Activated T-helper 17 cell treated with anti-CD3 and anti-CD28 coated beads, Interleukin-2, amount 50 U/mL, for 72 hours (primary cell): ENCODE measurements around the gene SPDYC. TPM values are rescaled to one million over a fixed set of nuclear protein-coding genes. Genes with fewer than 3 reads are reported as not detected.
A peak's percentile ranks its signal among the peaks of the same experiment; 100 is the strongest.
"Not testable (repeated sequence)": the region's sequence is repeated elsewhere in the genome, so short reads cannot be mapped to it uniquely, and the experiment has no call there.

Source experiments
- ATAC-seq: fragments of 150-1000 bp; cut with Tn5 transposase; replicated peaks from 2 replicates; pipeline ENCODE4 v1.10.0; 2021; ENCODE audit warnings: mild to moderate bottlenecking, moderate library complexity
- H3K27ac Mint-ChIP-seq: one replicate; pipeline ENCODE4 v1.8.0; 2022; ENCODE audit warnings: mixed read lengths
- H3K27me3 Mint-ChIP-seq: one replicate; pipeline ENCODE4 v1.8.0; 2022; ENCODE audit warnings: mixed read lengths
- H3K36me3 Mint-ChIP-seq: one replicate; pipeline ENCODE4 v1.8.0; 2022; ENCODE audit warnings: low read depth, mild to moderate bottlenecking, mixed read lengths
- H3K4me1 Mint-ChIP-seq: one replicate; pipeline ENCODE4 v1.8.0; 2022; ENCODE audit warnings: mixed read lengths
- H3K4me3 Mint-ChIP-seq: one replicate; pipeline ENCODE4 v1.8.0; 2022; ENCODE audit warnings: mild to moderate bottlenecking, mixed read lengths
- H3K9me3 Mint-ChIP-seq: one replicate; pipeline ENCODE4 v1.8.0; 2022; ENCODE audit warnings: mixed read lengths
- total RNA-seq, 2 donors: library from RNA; stranded (reverse); gene quantifications; one replicate each; pipeline ENCODE4 v1.2.3, GENCODE V29; 2022

Gene SPDYC
- total RNA-seq, 2 donors from 2014 or later, result not detected

- Mint-ChIP-seq H3K36me3 (peaks cover 87% of the 10 kb centered on the region), H3K4me3 (no peak overlapping the region), H3K27me3 (no peaks in the 10 kb centered on the region), H3K27ac (peak overlapping the region; percentile 30), H3K4me1 (peaks cover 15% of the 10 kb centered on the region), H3K9me3 (no peaks in the 10 kb centered on the region)
- no peak for ATAC-seq
Observed at GRCh38 chr11:65131417-65131776, 38.6 kb upstream of the SPDYC start.

DNA sequence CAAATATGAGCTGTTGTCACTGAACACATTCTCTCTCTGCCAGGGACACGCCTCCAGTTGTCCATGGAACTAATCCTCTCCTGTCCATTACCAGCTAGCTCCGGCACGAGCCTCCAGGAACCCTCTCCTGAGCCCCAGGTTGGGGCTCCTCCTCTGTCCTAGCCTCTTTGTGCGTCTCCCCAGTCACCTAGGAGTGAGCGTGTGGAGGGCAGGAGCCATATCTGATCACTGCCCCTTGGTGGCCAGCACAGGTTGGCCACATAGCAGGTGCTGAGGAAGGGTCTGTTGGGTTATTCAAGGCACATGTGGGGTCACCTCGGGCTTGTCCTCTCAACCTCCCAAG lies 38.2 kb upstream of the SPDYC start:
- no peaks in the 10 kb centered on the region for H3K9me3 Mint-ChIP-seq
- peak overlapping the region; percentile 98 for H3K4me3 Mint-ChIP-seq
- peaks cover 82% of the 10 kb centered on the region for H3K36me3 Mint-ChIP-seq
- no peak overlapping the region for H3K27ac Mint-ChIP-seq
- ATAC-seq, result no peak
- no peaks in the 10 kb centered on the region for H3K27me3 Mint-ChIP-seq
- peaks cover 17% of the 10 kb centered on the region for H3K4me1 Mint-ChIP-seq

DNA sequence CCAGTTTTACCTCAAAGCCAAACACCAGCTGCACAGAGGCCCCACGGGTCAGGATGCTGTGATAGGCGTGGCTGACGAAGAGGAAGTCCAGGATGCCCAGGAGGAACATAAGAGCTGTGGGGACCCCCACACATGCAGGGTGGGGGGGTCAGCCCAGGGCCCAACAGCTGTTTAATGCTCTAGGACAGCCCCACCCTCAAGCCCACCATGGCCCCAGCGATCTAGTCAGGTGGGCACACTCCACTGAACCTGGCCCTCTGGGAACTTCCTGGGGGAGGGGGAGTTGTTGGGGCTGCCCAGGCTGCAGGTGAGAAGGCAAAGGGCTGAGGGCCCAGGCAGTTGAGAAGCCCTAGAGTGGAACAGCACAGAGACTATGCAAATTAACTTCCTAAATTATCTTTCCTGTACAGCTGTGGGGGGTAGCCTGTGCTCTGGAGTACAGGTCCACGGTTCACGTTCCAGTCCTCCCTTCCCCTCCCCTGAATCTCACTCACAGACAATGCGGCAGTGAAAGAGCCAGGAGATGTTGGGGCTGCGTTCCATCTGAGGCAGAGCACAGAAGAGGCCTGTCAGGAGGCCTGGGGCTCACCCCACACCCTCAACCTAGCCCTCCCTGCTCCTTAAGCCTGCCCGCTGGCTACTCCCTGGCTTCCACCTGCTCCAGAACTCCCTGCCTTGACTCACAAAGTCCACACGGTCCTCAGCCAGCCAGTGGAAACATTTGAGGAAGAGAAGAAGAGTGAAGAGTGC lies 37.6 kb upstream of the SPDYC start:
- ATAC-seq, result no peak
- Mint-ChIP-seq H3K27ac (peak overlapping the region; percentile 99), H3K4me1 (peaks cover 17% of the 10 kb centered on the region), H3K9me3 (no peaks in the 10 kb centered on the region), H3K27me3 (no peaks in the 10 kb centered on the region), H3K36me3 (peaks cover 77% of the 10 kb centered on the region), H3K4me3 (peak overlapping the region; percentile 98)

GRCh38 chr11:65132988-65133700 lies 36.9 kb upstream of the SPDYC start:
- ATAC-seq, result no peak
- H3K27ac Mint-ChIP-seq, result peak overlapping the region; percentile 99
- H3K36me3 Mint-ChIP-seq, result peaks cover 70% of the 10 kb centered on the region
- peak overlapping the region; percentile 98 for H3K4me3 Mint-ChIP-seq
- H3K27me3 Mint-ChIP-seq, result no peaks in the 10 kb centered on the region
- no peaks in the 10 kb centered on the region for H3K9me3 Mint-ChIP-seq
- peaks cover 17% of the 10 kb centered on the region for H3K4me1 Mint-ChIP-seq

DNA sequence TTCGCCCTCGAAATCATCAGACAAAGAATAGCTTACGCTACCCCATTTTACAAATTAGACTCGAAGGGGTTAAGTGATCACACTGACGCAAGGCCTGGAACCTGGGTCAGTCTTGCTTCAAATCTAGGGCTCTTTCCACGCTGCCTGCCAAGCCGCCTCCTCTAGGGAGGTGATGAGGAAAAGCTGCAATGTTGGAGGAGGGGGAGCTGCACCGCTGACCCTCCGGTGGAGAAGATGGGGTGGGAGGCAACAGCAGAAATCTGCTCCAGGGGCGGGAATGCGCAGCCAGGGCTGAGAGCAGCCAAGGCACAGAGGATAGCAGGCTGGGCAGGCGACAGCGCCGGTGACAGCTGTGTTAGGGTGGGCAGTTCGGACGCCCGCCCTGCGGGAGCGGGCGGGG lies 36.3 kb upstream of the SPDYC start:
- peak overlapping the region; percentile 99 for H3K27ac Mint-ChIP-seq
- H3K9me3 Mint-ChIP-seq, result no peaks in the 10 kb centered on the region
- H3K27me3 Mint-ChIP-seq, result no peaks in the 10 kb centered on the region
- peaks cover 64% of the 10 kb centered on the region for H3K36me3 Mint-ChIP-seq
- ATAC-seq, result no peak
- peak overlapping the region; percentile 98 for H3K4me3 Mint-ChIP-seq
- peaks cover 17% of the 10 kb centered on the region for H3K4me1 Mint-ChIP-seq

DNA sequence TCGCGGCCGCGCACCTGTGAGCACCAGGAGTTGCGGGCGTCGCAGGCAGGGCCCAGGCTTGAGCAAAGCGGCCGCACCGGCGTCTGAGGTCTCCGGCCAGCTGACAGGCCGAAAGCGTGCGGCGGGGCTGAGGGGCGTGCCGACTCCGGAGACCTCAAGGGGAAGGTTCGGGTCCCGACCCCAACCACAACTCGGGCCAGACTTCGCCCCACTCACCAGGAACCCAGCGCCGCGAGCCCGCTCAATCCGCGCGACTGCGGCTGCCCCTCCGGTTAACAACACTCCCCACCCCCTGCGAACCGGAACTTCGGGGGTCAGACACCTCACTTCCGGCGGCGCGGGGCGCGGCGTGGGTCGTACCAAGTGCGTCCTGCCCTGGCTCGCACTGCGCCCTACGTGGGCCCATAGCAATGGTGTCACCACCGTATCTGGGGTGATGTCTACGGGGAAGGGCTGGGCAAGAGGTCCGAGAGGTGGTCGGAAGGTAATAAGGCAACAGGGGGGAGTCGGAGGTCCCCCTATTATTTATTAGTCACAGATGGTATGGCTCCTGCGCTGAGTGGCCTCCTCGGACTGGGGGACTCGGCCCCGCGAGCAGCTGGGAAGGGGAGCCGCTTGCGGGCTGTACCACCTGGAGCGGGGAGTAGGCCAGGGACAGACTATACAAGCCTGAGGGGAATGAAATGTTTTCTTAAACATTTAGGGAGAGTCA lies 35.6 kb upstream of the SPDYC start, which contains the start of gene SYVN1:
TSS of gene SYVN1 (minus strand) at position 280 of the 712 bp plus-strand sequence. CDS start 918 bp downstream, outside the sequence.
- peak within 1 kb of the TSS; percentile 99 for H3K27ac Mint-ChIP-seq
- H3K36me3 Mint-ChIP-seq, result peaks cover 57% of the 10 kb centered on the region
- H3K27me3 Mint-ChIP-seq, result no peaks in the 10 kb centered on the region
- peak within 1 kb of the TSS; percentile 98 for H3K4me3 Mint-ChIP-seq
- ATAC-seq, result peak; percentile 87
- no peaks in the 10 kb centered on the region for H3K9me3 Mint-ChIP-seq
- H3K4me1 Mint-ChIP-seq, result peaks cover 17% of the 10 kb centered on the region

- peak; percentile 93 for ATAC-seq
- H3K4me1 Mint-ChIP-seq, result peaks cover 17% of the 10 kb centered on the region
- H3K27me3 Mint-ChIP-seq, result no peaks in the 10 kb centered on the region
- H3K4me3 Mint-ChIP-seq, result peak overlapping the region; percentile 98
- peak overlapping the region; percentile 99 for H3K27ac Mint-ChIP-seq
- peaks cover 50% of the 10 kb centered on the region for H3K36me3 Mint-ChIP-seq
- no peaks in the 10 kb centered on the region for H3K9me3 Mint-ChIP-seq
Observed at GRCh38 chr11:65134952-65135632, 34.9 kb upstream of the SPDYC start.

- Mint-ChIP-seq H3K36me3 (peaks cover 44% of the 10 kb centered on the region), H3K9me3 (no peaks in the 10 kb centered on the region), H3K27ac (peak overlapping the region; percentile 99), H3K27me3 (no peaks in the 10 kb centered on the region), H3K4me3 (peak overlapping the region; percentile 98), H3K4me1 (peaks cover 17% of the 10 kb centered on the region)
- ATAC-seq, result no peak
Observed at GRCh38 chr11:65135633-65136145, 34.3 kb upstream of the SPDYC start.

- peak overlapping the region; percentile 99 for H3K27ac Mint-ChIP-seq
- peaks cover 17% of the 10 kb centered on the region for H3K4me1 Mint-ChIP-seq
- H3K27me3 Mint-ChIP-seq, result no peaks in the 10 kb centered on the region
- peaks cover 37% of the 10 kb centered on the region for H3K36me3 Mint-ChIP-seq
- no peak for ATAC-seq
- H3K9me3 Mint-ChIP-seq, result no peaks in the 10 kb centered on the region
- H3K4me3 Mint-ChIP-seq, result peak overlapping the region; percentile 98
Observed at GRCh38 chr11:65136515-65137096, 33.4 kb upstream of the SPDYC start.

DNA sequence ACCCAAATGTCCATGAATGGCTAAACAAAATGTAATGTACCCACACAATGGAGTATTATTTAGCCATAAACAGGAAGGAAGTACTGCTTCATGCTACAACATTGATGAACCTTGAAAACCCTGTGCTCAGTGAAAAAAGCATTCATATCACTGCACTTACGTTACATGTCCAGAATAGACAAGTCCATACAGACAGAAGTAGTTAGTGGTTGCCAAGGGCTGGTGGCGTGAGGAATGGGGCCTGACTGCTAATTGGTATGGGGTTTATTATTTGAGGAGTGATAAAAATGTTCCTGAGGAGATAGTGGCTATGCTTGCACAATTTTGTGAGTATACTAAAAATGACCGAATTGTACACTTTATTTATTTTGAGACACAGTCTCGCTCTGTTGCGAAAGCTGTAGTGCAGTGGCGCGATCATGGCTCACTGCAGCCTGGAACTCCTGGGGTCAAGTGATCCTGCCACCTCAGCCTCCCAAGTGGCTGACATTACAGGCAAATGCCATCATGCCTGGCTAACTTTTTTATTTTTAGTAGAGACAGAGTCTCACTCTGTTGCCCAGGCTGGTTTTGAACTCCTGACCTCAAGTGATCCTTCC lies 28.0 kb upstream of the SPDYC start:
- no peak for ATAC-seq
- Mint-ChIP-seq H3K4me3 (no peak overlapping the region), H3K36me3 (no peaks in the 10 kb centered on the region), H3K27ac (no peak overlapping the region), H3K27me3 (peaks cover 3% of the 10 kb centered on the region), H3K9me3 (no peaks in the 10 kb centered on the region), H3K4me1 (no peaks in the 10 kb centered on the region)

DNA sequence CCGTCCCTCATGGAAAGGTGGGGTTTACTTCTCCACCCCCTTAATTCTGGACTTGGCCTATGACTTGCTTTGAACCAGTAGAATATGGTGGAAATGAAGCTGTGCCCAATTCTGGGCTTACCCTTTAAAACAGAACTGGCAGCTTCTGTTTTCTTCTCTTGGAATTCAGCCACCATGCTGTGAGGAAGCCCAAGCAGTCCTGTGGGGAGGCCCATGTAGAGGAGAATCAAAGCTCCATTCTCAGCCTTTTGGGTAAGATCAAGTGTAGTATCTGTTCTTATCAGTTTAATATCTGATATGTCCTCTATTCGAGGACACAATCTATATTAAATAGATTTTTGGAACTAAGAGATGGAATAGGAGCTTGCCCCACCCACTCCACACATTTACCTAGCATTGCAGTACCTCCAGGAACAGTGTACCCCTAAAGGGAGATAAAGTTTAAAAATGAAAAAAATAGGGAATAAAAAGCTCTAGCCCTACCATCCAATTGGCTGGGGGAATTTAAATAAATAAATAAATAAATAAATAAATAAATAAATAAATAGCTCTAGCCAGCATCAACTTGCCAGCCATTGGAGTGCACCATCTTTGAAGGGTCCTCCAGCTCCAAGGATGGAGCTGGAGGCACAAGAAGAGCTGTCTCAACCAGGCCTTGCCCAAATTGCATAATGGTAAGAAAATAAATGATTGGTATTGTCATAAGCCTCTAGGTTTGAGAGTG lies 22.5 kb upstream of the SPDYC start:
- H3K4me3 Mint-ChIP-seq, result no peak overlapping the region

GRCh38 chr11:65148657-65149056 lies 21.4 kb upstream of the SPDYC start:
- no peaks in the 10 kb centered on the region for H3K27me3 Mint-ChIP-seq
- H3K9me3 Mint-ChIP-seq, result no peaks in the 10 kb centered on the region
- no peaks in the 10 kb centered on the region for H3K36me3 Mint-ChIP-seq
- no peak overlapping the region for H3K27ac Mint-ChIP-seq
- no peak overlapping the region for H3K4me3 Mint-ChIP-seq
- ATAC-seq, result no peak
- peaks cover 5% of the 10 kb centered on the region for H3K4me1 Mint-ChIP-seq

More for the DNA sequence above, 22.5 kb upstream of the SPDYC start:
- H3K36me3 Mint-ChIP-seq, result no peaks in the 10 kb centered on the region
- no peak for ATAC-seq
- no peaks in the 10 kb centered on the region for H3K9me3 Mint-ChIP-seq
- H3K27me3 Mint-ChIP-seq, result no peaks in the 10 kb centered on the region
- peaks cover 5% of the 10 kb centered on the region for H3K4me1 Mint-ChIP-seq
- no peak overlapping the region for H3K27ac Mint-ChIP-seq

- H3K36me3 Mint-ChIP-seq, H3K27ac Mint-ChIP-seq, H3K9me3 Mint-ChIP-seq, H3K4me3 Mint-ChIP-seq, H3K27me3 Mint-ChIP-seq, H3K4me1 Mint-ChIP-seq, ATAC-seq: not testable (repeated sequence)
Observed at GRCh38 chr11:65150131-65150508, 19.9 kb upstream of the SPDYC start.
